ENCODE measurements around the gene COL2A1.
A peak's percentile ranks its signal among the peaks of the same experiment; 100 is the strongest.

Gene COL2A1

DNA sequence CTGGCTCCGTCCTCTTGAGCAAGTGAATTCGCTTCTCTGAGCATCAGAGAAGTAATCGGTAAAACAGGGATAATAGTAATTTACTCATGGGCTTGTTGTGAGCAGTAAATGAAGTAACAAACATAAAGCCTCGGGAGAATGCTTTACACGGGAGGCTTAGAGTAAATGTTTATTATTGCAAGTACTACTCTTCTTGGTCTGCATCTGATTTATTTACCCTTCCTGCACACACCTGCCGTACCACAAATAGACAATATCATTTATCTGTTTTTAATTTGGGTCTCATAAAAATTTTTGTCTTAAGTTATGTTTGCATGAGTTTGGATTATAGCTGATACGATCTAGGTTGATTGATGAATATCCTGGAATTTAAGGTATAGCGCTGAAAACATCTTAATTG, 7.8 kb upstream of the COL2A1 start:
- DNase-seq (ENCODE audit: low read depth in 2 of 2) = no peak

DNA sequence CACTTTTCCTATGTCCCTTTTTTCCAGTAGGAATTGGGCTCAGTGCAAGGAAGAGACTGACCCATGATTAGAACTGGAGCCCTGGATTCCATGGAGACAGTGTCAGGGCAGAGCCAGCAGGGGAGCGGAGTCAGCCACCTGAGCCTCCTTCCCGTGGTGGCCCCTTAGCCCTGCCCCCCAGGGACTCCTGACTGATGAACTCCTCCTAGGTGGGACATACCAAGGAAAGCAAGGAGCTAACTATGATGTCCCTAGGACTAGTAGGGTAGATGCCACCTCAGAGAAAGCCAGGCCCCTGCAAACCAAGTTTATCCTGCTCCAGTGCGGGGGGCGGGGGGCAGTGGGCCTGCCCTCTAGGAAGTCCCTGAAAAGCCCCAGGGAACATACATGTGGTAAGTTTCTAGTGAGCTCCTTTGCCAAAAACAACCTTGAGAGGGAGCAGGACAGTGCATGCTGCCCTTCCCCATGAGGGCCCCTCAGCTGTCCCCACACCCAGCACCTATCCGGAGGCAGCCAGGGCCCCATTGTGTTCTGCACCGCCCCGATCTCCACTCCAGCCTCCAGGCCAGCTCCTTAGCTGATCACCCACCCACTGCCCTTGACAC, 6.2 kb upstream of the COL2A1 start:
- DNase-seq (ENCODE audit: low read depth in 2 of 2) = no peak

DNA sequence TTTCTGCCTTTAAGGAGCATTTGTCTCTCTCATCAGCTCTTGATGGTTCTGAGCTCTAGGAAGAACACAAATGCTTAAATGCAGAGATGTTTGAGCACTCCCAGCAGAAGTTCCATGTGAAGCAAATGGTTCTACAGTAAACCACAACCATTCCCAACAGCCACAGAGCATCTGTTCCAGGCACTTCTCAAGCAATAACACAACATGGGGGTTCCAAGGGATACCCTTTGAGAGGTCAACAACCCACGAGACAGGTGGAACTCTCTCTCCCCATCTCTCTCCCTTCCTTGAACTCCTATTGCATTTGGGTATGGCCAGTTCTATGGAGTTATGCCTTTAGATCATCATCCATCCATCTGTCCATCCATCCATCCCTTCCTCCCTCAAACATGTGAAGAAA, 5.2 kb upstream of the COL2A1 start:
- no peak for DNase-seq (ENCODE audit: low read depth in 2 of 2)

DNA sequence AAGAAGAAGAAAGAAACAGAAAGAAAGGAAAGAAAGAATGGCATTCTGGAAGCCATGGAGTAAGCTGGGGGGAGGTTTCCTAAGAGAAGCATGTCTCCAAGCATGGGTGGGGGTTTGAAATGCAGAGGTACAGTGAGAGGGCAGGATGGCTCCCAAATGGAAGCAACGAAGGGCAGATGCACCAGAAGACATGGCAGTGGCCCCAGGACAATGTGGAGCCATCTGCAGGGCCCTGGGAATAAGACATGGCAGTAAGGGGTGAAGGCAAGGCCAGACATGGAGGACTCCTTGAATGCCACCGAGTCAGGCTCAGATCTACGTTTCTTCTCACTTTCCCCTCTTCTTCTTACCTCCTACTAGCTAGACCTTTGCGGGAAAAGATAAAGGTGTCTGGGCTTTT, 4.7 kb upstream of the COL2A1 start:
- no peak for DNase-seq (ENCODE audit: low read depth in 2 of 2)

DNA sequence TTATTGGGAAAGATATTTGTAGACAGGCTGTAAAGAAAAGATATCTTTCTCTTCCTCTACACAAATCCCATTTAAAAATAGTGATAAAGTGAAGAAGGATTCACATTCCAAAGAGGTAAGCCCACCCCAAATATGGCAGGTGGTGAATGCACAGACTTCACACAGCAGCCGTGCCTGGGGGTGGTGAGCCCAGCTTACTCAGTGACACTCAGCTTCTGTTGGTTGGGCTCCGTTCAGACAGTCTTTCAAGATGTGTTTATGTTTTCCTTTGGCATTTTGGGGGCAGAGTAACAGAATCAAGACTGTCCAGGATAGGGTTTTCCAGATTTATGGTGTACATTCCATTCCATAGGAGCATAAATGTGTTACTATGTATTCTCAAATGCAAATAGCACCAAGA, 4.1 kb upstream of the COL2A1 start:
- no peak for DNase-seq (ENCODE audit: low read depth in 2 of 2)

DNA sequence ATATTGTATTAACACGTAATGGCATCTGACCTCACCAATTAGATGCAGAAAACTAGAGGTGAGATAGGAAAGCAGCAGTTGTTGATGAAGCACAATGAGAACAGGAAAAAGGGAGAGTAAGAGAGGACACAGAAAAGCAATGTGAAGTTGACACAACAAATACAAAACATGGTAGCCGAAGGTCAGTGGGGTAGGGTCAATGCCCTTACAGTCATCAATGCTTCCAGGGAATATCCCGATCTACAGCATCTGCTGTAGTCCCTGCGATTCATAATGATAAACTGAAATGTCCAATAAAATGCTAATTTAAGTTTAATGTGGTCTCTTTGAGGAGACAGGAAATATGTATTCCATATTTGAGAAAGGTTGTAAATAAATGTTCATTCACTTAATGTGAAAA, 2.9 kb upstream of the COL2A1 start:
- no peak for DNase-seq (ENCODE audit: low read depth in 2 of 2)

DNA sequence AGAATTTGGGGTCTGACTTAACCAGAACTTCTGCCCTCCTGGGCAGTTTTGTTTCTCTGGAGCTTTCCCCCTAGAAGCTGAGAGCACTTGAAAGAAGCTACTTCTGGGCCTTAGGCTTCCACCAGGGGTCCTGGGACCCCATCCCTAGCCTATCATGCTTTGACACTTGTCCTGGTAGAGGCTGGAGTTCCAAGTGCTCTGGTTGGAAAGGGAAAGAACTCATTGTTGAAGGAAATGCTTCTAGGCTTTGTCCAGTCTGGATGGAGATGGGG, 1.4 kb upstream of the COL2A1 start:
- no peak for DNase-seq (ENCODE audit: low read depth in 2 of 2)

DNA sequence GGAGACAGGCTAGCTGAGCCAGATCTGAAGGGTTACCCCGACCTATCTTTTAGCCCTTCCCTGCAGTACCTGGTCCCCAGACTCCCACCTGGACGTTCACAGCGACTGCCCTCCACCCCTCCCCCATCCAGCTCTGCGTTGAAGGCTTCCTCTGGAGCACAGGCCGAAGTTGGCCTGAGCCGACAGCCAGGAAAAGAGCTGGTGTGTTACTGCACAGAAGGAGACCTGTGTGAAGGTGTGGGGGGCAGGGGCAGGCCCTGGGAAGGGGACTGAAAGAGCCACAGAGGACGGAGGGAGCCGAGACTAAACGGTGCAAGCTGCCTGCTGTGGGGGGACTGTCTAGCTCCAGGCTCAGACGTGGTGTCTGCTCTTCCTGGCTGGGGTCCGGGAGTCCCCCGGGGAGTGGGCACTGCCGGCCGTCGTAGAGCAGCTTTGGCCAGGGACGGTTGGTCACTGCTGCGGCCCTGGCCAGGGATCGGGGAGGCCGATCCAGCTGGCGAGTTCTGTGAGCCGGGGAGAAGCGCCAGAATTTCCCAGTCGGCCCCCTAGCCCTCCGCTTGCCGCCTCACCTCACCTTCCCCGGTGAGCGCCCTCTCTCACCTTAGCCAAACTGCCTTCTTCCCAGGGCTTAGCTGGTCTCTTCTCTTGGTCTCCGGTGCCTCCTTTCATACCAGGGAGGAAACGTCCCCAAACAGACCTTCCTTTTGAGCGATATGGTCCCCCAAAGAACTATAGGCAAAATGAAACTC, 899 bp upstream of the COL2A1 start:
- no peak for DNase-seq (ENCODE audit: low read depth in 2 of 2)

DNA sequence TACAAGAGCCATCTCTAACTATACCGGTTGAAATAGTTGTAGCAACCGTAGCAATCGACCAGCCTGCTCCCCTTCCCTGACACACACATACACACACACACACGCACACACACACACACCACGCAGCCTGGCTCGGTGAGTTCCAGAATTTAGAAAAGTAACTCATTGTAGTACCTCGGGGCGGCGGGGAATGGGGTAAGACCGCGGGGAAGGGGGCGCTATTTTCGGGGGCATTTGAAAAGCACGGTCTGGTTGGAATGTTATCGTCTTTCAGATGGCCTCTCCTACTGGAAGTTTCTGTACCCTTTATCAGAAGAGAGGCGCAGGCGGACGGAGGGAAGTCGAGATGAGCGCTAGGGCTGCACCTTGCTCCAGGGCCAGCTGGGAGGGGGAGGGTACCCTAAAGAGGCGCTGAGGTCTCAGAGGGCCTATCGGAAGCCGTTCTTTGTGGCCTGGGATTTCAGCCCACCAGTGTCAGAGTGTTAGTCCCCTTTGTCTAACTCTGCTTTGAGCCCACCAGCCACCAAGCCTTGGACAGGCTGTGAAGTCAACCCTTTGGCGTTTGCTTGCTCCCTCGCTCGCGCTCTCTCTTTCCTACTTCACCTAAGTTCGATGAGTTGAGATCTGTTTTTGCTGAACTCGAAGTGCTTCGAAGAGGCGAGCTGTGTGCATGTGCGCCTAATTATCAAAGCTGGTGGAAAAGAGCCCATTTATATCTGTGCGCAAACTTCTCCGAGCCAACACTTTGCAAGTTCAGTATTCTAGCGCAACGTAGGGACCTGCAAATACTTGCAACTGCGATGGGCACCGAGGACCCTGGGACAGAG, 837 bp downstream of the COL2A1 start:
- no peak for DNase-seq (ENCODE audit: low read depth in 2 of 2)

DNA sequence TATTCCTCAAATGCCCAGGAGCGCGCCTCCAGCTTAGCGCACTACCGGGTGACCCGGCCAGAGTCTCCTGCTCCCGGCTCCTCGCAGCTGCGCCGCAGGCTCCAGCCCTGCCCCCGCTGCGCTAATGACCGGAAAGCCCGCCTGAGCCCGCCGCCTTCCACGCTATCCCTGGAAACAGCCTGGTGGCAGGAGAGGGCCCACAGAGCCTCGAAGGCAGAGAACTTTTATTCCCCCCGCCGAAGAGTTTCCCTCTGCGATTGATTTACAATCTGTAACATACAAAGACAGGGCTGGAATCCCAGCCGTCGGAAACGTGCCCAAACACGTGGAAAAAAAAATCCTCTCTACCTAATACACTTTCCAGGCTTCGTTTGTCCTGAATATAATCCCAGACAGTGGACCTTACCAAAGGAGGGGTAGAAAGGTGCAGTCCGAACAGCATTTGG, 1.5 kb downstream of the COL2A1 start:
- no peak for DNase-seq (ENCODE audit: low read depth in 2 of 2)

DNA sequence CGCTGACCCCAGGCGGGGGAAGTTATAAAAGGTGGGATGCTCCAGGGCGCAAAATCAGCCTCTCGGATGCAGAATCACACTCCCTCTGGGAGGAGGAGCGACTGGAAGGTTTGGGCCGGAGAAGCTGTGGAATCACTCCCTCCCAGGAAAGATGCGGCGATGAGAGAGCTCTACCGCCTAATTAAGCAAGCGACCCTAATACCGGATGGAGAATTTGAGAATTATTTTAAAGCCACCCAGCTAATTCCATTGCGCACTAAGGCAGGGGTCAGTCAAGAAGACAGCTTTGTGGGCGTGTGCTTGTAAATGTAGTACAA, 1.9 kb downstream of the COL2A1 start:
- no peak for DNase-seq (ENCODE audit: low read depth in 2 of 2)

DNA sequence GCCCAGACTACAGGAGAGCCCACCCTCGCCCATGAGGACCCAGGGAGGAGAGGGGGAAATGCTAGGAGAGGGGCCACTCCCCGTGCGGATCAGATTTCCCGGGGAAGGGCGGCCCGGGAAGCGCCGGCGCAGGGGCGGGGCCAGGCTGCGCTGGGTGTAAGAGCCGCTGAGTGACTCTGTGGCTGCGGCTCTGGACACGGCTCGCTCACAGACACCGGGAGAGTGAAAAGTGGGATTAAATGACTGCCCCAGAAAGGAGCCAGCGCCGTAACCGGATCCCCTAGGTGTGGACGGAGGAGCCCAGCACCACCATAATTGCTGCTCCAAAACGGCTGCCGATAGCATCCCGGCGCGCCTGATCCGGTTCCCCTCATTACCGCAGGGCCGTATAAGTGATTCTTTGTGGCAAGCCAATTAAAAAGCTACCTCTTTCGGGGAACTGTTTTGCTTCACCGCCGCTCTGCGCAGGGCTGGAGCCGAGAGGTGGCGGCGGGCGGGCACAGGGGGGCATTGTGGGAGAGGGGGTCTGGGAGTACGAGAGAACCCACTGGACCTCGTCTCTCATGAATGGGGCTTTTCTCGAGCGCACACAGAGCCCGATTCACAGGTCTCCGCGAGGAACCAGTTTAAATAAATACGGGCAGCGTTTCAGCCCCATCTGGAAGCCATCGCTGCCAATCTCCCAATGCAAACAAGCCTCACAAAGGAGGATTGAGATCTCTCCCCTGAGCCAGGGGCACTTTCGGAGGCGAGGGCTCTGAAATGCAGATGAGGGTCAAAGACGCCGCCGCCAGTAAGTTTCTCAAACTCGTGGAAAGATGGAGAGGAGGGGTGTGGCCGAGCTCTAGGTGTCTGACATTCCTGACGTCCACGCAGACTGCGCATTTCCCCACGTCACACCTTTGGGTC, 2.5 kb downstream of the COL2A1 start:
- DNase-seq (ENCODE audit: low read depth in 2 of 2) = no peak

DNA sequence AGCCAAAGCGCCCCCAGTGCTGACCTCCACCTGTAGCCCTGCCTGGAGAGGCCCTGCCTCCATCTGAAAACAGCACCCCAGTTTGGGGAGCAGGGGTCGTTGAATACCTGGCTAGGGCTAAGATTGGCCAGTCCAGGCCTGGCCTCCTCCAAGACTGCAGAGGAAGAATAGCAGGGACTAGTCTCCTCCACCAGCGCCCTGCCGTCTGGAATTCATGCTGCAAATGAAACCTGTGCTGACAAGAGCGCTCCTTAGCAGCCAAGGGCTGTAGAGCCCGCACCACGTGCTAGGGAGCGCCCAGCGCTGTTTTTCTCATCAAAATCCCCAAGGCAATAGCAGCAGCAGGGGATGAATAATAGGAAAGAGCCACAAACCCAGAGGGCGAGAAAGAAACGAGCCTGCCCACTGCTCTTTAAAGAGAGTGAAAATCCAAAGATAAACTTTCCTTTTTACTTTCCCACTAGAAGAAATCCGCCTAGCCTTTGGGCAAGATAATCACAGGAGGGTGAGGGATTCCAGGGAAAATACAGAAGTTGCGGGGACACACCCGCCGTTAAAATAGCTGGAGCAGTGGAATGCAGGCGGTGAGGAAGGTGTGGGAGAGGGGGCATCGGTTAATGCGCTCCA, 3.3 kb downstream of the COL2A1 start:
- DNase-seq (ENCODE audit: low read depth in 2 of 2) = no peak

DNA sequence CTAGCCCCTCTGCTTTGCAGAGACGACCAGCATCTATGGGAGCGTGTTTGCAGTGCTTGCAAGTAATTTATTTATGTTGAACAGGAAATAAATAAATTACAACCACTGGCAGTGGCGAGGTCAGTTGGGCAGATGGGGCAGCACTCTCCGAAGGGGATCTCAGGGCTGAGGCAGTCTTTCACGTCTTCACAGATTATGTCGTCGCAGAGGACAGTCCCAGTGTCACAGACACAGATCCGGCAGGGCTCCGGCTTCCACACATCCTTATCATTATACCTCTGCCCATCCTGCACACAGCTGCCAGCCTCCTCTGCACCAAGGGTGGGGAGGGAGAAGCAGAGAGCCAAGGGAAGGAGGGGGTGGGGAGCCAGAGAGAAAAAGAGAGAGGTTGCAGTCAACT, 4.5 kb downstream of the COL2A1 start:
- DNase-seq (ENCODE audit: low read depth in 2 of 2) = no peak

DNA sequence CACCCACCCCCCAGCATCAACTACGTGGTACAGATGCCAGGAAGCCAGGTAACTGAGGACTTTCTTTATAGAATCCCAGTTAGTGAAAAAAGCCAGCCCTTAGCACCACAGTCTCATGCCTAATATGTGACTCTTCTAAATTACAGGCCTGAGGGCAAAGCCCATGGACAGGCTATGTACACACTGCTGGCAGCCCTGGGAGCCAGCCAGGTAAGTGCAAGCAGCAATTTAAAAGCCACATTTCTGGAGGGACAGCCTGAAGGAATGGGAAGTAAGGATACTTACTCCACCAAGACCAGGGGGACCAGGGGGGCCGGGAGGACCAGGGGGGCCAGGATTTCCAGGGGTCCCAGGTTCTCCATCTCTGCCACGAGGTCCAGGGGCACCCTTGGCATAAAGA, 7.0 kb downstream of the COL2A1 start:
- no peak for DNase-seq (ENCODE audit: low read depth in 2 of 2)

DNA sequence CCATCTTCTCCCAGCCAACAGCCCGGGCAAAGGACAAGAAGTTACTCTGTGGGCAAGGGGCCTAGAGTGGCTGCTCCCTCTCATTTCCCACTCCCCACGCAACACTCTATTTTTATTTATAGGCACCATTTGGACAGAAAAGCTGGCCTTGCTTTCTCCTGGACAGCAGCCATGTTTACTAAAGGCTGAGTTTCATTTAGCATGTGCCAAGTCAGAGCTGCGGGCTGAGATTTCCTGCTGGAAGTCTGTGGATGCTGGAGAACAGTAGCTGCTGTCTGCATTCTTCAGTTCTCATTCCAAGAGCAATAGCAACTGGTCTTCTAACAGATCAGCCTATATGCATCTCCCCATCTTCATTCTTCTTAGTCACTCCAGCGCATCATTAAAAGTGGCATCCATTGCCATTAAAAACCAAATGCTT, 8.3 kb downstream of the COL2A1 start:
- DNase-seq (ENCODE audit: low read depth in 2 of 2) = no peak

DNA sequence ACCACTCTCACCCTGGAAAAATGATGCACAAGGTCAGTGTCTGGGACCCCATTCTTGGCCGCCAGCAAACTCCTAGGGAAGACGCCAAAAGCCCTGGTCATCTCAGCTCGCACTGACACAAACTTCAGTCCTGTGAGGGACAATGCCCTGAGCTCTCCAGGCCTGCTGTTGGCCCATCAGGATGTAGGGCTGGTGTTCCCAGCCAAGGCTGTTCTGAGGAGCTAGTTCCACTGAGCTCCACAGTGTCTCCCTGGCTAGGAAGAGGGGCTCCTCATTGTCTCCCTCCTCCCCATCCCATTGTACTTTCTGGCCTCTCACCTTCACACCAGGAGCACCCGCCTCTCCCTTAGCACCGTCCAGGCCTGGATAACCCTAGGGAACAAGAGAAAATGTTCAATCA, 10.8 kb downstream of the COL2A1 start:
- no peak for DNase-seq (ENCODE audit: low read depth in 2 of 2)

DNA sequence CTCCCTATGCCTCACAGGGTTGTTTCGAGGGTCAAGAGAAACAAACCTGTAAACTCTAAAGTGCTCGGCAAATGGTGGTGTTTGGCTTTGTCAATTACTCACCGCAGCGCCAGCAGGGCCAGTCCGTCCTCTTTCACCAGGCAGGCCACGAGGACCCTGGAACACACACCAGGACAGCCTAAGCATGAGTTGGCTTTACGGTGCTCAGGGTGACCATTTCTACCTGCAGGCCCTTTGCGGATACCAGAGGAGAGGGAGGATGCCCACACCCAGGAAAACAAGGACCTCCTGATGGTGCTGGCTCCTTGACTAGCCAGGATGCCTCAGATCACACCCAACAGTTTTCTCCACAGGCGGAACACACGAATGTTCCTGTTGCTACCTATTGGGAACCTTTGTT, 11.5 kb downstream of the COL2A1 start:
- no peak for DNase-seq (ENCODE audit: low read depth in 2 of 2)

DNA sequence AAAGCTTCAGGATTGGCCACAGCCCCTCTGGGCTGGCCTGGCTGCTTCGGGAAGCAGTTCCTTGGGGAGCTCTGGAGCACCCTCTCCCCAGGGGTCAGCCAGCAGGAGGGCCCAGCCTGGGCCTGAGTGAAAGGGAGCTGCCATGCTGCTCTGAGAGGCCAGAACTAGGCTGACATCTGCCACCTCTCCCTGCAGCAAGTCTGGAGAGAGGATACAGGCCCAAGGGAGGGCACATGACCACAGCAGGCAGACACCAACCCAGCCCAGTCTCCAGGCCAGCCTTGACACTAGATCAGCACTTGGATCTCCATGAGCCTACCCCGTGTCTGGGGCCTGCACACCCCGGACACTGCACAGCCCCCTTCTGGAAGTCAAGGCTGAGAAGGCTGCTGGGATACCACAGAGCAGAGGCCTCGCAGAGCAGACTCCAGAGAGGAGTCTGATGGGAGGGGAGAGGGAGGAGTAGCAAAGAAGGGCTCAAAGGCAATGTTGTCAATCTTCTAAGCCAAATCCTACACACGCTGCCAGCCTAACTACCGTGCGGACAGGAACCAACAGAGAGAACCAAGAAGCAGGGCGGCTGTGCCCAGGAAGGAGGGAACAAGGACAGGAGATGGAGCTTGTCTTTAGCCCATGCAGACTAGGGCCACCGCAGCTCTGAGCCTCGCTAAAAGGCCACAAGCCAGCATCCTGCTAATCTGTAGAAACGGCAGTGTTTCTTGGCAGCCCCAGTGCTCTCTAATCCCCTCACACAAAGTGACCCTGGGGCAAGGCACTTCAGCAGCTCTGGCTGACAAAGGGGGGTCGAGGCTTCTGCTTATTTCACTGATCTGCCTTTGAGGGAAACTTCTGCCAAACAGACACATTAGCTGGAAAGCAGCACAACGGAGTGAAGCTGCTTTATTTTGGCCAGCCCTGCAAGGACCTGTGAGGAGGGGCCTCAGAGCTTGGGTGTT, 12.9 kb downstream of the COL2A1 start:
- no peak for DNase-seq (ENCODE audit: low read depth in 2 of 2)

DNA sequence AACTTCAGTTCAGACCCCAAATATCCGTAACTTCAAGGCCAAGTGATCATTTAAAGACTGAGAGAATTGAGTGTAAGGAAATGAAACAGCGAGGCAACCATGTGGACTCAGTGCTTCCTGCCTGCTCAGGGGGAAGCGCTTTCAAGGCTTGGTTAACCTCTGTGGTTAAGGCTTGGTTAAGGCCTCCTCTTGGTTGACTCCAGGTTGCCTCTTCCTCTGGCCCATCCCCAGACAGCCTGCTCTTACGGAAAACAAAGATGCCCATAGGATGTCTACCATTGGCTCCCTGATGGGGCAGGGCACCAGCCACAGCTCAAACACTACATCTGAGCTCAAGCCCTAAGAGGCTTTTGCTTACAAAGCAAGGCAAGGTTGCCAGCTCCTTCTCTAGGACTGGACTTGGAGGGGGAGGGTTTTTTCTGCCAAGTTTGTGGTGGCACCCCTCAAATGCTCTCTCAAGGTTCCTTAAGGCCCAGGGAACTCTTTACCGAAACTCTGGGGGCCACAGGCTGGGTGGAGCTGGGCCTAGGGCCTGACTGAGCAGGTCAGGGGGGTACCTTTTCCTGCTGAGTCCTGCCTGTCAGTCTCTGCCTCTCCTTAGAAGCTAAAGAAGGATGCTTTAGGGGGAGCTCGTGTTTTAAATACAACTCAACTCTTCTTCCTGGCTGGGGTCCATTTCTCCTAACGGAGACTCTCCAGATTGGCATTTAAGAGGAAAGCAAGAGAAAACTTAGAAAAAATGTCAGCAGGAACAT, 13.7 kb downstream of the COL2A1 start:
- peak; percentile 44 to 46 for DNase-seq (ENCODE audit: low read depth in 2 of 2)

Data from stimulated activated CD8-positive, alpha-beta memory T cell treated with anti-CD3 and anti-CD28 coated beads, Interleukin-15, amount 100 ng/mL, for 48 hours (primary cell).